ENCODE measurements around the gene CNPY1.

DNA sequence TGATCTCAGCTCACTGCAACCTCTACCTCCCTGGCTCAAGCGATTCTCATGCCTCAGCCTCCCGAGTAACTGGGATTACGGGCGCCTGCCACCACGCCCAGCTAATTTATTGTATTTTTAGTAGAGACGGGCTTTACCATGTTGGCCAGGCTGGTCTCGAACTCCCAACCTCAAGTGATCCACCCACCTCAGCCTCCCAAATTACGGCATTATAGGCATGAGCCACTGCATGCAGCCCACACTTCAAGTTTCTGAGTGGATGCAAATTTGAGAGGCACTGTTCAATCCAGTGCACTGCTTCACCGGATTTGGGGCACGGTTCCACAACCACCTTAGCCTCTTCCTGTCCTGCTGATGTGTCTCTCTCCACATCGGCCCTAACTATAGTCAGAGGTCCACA, 16.5 kb downstream of the CNPY1 start:
- TF ChIP-seq, protein P1, sequence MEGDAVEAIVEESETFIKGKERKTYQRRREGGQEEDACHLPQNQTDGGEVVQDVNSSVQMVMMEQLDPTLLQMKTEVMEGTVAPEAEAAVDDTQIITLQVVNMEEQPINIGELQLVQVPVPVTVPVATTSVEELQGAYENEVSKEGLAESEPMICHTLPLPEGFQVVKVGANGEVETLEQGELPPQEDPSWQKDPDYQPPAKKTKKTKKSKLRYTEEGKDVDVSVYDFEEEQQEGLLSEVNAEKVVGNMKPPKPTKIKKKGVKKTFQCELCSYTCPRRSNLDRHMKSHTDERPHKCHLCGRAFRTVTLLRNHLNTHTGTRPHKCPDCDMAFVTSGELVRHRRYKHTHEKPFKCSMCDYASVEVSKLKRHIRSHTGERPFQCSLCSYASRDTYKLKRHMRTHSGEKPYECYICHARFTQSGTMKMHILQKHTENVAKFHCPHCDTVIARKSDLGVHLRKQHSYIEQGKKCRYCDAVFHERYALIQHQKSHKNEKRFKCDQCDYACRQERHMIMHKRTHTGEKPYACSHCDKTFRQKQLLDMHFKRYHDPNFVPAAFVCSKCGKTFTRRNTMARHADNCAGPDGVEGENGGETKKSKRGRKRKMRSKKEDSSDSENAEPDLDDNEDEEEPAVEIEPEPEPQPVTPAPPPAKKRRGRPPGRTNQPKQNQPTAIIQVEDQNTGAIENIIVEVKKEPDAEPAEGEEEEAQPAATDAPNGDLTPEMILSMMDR (IDR thresholded peaks at IDR 0.05) = no peak
- TF ChIP-seq, protein P2, sequence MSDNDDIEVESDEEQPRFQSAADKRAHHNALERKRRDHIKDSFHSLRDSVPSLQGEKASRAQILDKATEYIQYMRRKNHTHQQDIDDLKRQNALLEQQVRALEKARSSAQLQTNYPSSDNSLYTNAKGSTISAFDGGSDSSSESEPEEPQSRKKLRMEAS (IDR thresholded peaks at IDR 0.05) = no peak
- TF ChIP-seq POLR2A (IDR thresholded peaks at IDR 0.05; ENCODE audit: low read length) (no peak), EP300 (IDR thresholded peaks at IDR 0.05) (no peak), RAD21 (conservative IDR thresholded peaks at IDR 0.05 in 1 of 2, IDR thresholded peaks at IDR 0.05 in 1 of 2) (no peak)
- TF ChIP-seq, protein P3, sequence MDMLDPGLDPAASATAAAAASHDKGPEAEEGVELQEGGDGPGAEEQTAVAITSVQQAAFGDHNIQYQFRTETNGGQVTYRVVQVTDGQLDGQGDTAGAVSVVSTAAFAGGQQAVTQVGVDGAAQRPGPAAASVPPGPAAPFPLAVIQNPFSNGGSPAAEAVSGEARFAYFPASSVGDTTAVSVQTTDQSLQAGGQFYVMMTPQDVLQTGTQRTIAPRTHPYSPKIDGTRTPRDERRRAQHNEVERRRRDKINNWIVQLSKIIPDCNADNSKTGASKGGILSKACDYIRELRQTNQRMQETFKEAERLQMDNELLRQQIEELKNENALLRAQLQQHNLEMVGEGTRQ (IDR thresholded peaks at IDR 0.05) = no peak
